GM19324 (cell line): Measurements from ENCODE around the gene PCDHB14.
"Not testable (repeated sequence)": the region's sequence is repeated elsewhere in the genome, so short reads cannot be mapped to it uniquely, and the experiment has no call there.

Experiments used
- ATAC-seq: cut with Tn5 transposase; IDR thresholded peaks from one replicate; pipeline ENCODE4 v1.9.1; 2021; ENCODE audit warnings: mild to moderate bottlenecking, moderate library complexity; ENCODE audit not compliant: unreplicated experiment, low FRiP score

The PCDHB14 gene

DNA sequence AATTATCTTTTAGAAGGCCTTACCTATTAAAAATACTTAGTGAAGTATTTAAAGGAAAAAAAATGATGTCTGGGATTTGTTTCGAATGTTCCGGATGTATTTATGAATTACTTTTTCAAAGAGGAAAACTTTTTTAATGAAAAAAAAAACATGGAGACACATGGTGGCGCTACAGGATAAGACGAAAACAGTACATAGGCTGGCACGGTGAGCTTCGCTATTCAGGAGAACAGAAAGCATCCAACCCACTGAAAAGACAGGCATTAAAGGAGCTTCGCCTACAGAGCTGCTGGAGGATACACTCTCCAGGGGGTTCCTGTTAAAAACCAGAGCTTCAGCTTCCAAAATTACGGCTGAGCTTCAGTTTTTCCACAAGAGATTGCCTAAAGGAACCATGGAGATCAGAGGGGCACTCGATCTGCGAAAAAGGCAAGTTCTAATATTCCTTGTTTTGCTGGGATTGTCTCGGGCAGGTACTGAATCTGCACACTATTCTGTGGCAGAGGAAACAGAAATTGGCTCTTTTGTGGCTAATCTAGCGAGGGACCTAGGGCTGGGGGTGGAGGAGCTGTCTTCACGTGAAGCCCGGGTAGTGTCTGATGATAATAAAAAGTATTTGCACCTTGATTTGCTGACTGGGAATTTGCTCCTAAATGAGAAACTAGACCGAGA, at the start of gene PCDHB14:
Gene PCDHB14, plus strand, starts transcription at position 232 of the 672 bp plus-strand sequence. Its CDS starts 163 bp downstream, at position 395.
- no peak for ATAC-seq

GRCh38 chr5:141174291-141175104, 48.6 kb upstream of the PCDHB14 start:
- not testable (repeated sequence) for ATAC-seq

DNA sequence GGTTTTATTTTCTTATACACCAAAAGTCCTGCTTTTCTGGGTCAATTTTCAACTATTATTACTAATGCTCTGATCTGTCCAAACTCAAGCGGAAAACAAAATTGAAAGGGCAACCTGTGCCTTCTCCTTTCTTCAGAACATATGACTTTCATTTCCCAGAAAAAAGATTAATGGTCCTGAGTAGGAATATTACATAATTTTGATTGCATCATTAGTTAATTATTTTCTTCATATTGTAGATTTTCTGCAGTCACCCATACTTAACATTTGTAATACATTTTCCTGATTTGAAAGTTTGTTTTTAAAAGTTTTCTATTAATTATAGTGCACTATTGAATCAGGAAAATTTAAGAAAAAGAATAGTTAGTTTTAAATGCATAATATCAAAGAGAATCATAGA, 47.2 kb upstream of the PCDHB14 start:
- ATAC-seq = no peak

DNA sequence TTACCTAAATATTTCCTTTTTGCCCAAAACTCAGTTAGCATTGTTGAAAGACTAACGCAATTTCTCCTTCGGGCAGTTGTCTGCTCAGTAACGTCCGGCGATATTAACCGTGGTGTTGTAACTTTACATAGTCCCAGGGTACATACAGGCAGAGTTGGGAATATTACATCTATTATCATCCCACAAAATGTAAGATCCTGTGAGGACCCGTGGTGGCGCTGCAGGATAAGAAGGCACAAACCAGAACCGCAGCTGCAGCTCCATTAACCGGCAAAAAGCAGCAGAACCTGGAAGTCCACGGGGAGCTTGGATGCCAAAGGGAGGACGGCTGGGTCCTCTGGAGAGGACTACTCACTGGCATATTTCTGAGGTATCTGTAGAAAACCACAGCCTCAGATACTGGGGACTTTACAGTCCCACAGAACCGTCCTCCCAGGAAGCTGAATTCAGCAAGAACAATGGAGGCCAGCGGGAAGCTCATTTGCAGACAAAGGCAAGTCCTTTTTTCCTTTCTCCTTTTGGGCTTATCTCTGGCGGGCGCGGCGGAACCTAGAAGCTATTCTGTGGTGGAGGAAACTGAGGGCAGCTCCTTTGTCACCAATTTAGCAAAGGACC, 45.5 kb upstream of the PCDHB14 start, which contains the start of gene PCDHB8:
Gene PCDHB8, plus strand, starts transcription at position 214 of the 615 bp plus-strand sequence. Its CDS starts 245 bp downstream, at position 459.
- not testable (repeated sequence) for ATAC-seq

DNA sequence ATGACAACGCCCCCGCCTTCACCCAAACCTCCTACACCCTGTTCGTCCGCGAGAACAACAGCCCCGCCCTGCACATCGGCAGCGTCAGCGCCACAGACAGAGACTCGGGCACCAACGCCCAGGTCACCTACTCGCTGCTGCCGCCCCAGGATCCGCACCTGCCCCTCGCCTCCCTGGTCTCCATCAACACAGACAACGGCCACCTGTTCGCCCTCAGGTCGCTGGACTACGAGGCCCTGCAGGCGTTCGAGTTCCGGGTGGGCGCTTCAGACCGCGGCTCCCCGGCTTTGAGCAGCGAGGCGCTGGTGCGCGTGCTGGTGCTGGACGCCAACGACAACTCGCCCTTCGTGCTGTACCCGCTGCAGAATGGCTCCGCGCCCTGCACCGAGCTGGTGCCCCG, 43.8 kb upstream of the PCDHB14 start:
- ATAC-seq = not testable (repeated sequence)

GRCh38 chr5:141179876-141180275, 43.3 kb upstream of the PCDHB14 start:
- ATAC-seq = not testable (repeated sequence)

- ATAC-seq = no peak
These were observed 42.8 kb upstream of the PCDHB14 start for GRCh38 chr5:141180313-141180712.

DNA sequence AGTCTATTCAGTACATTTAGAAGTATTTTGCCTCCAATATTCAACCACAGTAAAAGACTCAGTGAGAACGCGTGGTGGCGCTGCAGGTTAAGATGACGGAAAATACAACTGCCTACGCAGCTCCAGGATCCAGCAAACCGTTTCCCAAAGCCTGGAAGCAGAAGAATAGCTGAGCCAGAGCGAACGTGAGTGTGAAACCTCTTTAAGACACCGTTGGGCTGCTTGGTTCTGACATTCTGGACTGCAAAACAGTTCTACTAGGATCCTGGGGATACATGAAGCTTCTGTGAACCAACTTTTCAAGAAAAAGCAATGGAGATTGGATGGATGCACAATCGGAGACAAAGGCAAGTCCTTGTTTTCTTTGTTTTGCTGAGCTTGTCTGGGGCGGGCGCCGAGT, 40.9 kb upstream of the PCDHB14 start, which contains the start of gene PCDHB16:
Gene PCDHB16, plus strand, starts transcription at position 140 of the 400 bp plus-strand sequence. Its CDS starts 173 bp downstream, at position 313.
- ATAC-seq = no peak

- not testable (repeated sequence) for ATAC-seq
These were observed 38.9 kb upstream of the PCDHB14 start for GRCh38 chr5:141184117-141184855.

DNA sequence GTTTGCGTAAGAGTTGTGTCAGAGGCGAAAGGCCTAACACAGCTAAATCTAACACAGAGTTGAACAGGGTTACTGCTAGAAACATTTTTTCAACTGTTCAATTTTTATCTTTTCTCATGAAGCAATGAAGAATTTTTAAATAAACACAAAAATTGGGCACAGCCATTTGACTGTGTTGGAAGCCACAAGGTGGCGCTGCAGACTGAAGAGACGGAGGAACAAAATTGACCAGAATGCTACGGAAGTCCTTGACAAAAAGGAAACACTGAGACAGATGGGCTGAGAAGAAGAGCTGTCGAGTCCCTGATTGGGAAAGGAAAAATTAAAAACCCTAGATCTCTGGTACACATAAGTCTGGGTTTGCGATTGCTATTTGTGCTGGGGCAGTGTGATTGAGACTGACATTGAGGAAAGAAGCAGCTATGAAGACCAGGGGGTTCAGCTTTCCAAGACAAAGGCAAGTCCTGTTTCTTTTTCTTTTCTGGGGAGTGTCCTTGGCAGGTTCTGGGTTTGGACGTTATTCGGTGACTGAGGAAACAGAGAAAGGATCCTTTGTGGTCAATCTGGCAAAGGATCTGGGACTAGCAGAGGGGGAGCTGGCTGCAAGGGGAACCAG, 36.1 kb upstream of the PCDHB14 start, which contains the start of gene PCDHB9:
Gene PCDHB9, plus strand, starts transcription at position 265 of the 616 bp plus-strand sequence. Its CDS starts 158 bp downstream, at position 423.
- no peak for ATAC-seq

- not testable (repeated sequence) for ATAC-seq
These were observed 34.5 kb upstream of the PCDHB14 start for GRCh38 chr5:141188682-141189081.

DNA sequence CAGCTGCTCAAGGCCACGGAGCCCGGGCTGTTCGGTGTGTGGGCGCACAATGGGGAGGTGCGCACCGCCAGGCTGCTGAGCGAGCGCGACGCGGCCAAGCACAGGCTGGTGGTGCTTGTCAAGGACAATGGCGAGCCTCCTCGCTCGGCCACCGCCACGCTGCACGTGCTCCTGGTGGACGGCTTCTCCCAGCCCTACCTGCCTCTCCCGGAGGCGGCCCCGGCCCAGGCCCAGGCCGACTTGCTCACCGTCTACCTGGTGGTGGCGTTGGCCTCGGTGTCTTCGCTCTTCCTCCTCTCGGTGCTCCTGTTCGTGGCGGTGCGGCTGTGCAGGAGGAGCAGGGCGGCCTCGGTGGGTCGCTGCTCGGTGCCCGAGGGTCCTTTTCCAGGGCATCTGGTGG, 34.0 kb upstream of the PCDHB14 start:
- not testable (repeated sequence) for ATAC-seq

GRCh38 chr5:141192110-141192725, 30.9 kb upstream of the PCDHB14 start, which contains the start of gene PCDHB10:
Gene PCDHB10 (plus strand): TSS chr5:141192353. CDS start chr5:141192553, 200 bp downstream.
- ATAC-seq = no peak

GRCh38 chr5:141194332-141194731, 28.8 kb upstream of the PCDHB14 start:
- ATAC-seq = not testable (repeated sequence)

DNA sequence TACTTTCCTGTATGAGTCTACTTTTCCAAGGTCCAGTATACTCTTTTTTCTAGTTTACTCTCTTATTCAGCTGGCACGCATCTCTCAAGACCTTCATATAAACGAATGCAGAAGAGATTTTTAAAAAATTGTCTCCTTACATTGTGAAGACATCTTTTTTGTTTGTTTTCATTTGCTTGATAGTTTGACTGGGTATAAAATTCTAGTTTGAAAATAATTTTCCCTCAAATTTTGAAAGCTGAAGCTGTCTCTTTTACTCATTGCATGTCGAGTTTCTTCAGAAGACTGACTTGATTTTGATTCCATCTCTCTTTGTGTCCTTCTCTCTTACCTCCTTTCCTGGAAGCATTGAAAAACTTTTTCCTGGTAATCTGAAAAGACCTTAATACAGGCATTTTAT, 26.8 kb upstream of the PCDHB14 start:
- no peak for ATAC-seq

- ATAC-seq = no peak
These were observed 23.5 kb upstream of the PCDHB14 start, which contains the start of gene PCDHB11 for GRCh38 chr5:141199359-141200235. Gene PCDHB11 (plus strand): TSS chr5:141199627. CDS start chr5:141199775, 148 bp downstream.

- ATAC-seq = not testable (repeated sequence)
These were observed 22.0 kb upstream of the PCDHB14 start for GRCh38 chr5:141201126-141201525.

GRCh38 chr5:141201646-141202045, 21.5 kb upstream of the PCDHB14 start:
- not testable (repeated sequence) for ATAC-seq
